ENCODE data around the gene ZSCAN21. TPM values are rescaled to one million over a fixed set of nuclear protein-coding genes. Genes with fewer than 3 reads are reported as not detected.
A peak's percentile ranks its signal among the peaks of the same experiment; 100 is the strongest.

Gene ZSCAN21
- total and polyA plus RNA-seq, 7 donors: 6.8 to 25.6 (median 12.2) TPM

DNA sequence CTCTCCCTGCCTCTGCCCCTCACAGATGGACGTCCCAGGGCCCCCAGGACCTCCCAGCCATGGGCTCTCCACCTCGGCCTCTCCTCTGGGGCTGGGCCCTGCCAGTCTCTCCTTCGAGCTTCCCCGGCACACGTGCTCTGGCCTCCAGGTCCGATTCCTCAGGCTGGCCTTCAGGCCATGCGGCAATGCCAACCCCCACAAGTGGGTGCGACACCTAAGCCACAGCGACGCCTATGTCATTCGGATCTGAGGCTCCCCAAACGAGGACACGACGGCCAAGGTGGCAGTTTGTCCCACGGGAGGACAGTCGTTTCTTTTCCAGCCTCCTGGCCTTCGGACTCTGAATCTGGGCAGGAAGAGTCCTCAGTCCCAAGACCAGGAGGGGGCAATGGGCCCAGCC is 57.1 kb downstream of the ZSCAN21 start:
- TF ChIP-seq, protein P1, sequence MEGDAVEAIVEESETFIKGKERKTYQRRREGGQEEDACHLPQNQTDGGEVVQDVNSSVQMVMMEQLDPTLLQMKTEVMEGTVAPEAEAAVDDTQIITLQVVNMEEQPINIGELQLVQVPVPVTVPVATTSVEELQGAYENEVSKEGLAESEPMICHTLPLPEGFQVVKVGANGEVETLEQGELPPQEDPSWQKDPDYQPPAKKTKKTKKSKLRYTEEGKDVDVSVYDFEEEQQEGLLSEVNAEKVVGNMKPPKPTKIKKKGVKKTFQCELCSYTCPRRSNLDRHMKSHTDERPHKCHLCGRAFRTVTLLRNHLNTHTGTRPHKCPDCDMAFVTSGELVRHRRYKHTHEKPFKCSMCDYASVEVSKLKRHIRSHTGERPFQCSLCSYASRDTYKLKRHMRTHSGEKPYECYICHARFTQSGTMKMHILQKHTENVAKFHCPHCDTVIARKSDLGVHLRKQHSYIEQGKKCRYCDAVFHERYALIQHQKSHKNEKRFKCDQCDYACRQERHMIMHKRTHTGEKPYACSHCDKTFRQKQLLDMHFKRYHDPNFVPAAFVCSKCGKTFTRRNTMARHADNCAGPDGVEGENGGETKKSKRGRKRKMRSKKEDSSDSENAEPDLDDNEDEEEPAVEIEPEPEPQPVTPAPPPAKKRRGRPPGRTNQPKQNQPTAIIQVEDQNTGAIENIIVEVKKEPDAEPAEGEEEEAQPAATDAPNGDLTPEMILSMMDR (IDR thresholded peaks at IDR 0.05): no peak
- no peak overlapping the region for H3K4me3 ChIP-seq
- no peak overlapping the region for H3K27ac ChIP-seq
- ATAC-seq (no peak), DNase-seq (no peak)
- peaks cover 0 to 83% of the 10 kb centered on the region in 2 donors for H3K36me3 ChIP-seq (ENCODE audit: insufficient read depth in 1 of 2, low read depth in 1 of 2)
- H3K4me1 ChIP-seq: peaks cover 8% of the 10 kb centered on the region
- intact Hi-C loops (cut with DNase I): no loop called here
- WGBS, 3 donors: 72 to 78% (median 75%) methylated on average over 16 to 17 of the region's 17 CpGs
- no peaks in the 10 kb centered on the region for H3K9me3 ChIP-seq
- no peaks in the 10 kb centered on the region for H3K27me3 ChIP-seq (ENCODE audit: insufficient read depth in 3 of 3, low read length in 2 of 3)

GRCh38 chr7:100107125-100107737 is 57.7 kb downstream of the ZSCAN21 start:
- no peak for DNase-seq
- intact Hi-C loops (cut with DNase I): no loop called here
- WGBS, 3 donors: 82 to 86% (median 84%) methylated on average over 22 to 25 of the region's 25 CpGs
- Histone ChIP-seq H3K4me1 (peaks cover 5% of the 10 kb centered on the region), H3K27me3 (ENCODE audit: insufficient read depth in 3 of 3, low read length in 2 of 3) (no peaks in the 10 kb centered on the region), H3K4me3 (no peak overlapping the region), H3K27ac (no peak overlapping the region), H3K9me3 (no peaks in the 10 kb centered on the region), H3K36me3 (ENCODE audit: insufficient read depth in 1 of 2, low read depth in 1 of 2) (peaks cover 0 to 89% of the 10 kb centered on the region in 2 donors)
- TF ChIP-seq, protein P1 (IDR thresholded peaks at IDR 0.05): no peak
- peak in 1 of 4 donors; percentile 12 for ATAC-seq

DNA sequence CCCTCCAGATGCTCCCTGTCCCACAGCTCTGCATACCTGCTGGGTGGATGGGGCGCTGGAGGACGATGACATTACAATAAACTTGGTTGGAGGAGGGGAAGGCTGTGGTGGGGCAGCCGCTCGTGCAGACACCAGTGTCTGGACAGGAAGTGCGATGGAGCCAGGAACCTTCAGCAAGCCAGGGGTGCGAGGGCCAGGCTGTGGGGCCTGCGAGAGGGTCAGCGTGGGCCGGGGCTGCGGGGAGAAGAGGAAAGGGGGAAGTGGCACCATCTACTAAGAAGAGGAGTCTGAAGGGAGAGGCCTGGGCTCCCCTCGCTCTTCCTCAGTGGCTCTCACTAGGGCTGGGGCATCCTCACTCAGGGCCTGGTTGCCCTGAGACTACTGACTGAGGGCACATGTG is 58.3 kb downstream of the ZSCAN21 start:
- H3K36me3 ChIP-seq (ENCODE audit: insufficient read depth in 1 of 2, low read depth in 1 of 2): peaks cover 0 to 96% of the 10 kb centered on the region in 2 donors
- H3K4me3 ChIP-seq: no peak overlapping the region
- H3K9me3 ChIP-seq: no peaks in the 10 kb centered on the region
- TF ChIP-seq, protein P1 (IDR thresholded peaks at IDR 0.05): no peak
- WGBS, 3 donors: 81 to 90% (median 82%) methylated on average over 10 to 11 of the region's 11 CpGs
- H3K27ac ChIP-seq: no peak overlapping the region
- intact Hi-C loops (cut with DNase I): no loop called here
- H3K4me1 ChIP-seq: no peaks in the 10 kb centered on the region
- DNase-seq (no peak), ATAC-seq (no peak)
- no peaks in the 10 kb centered on the region for H3K27me3 ChIP-seq (ENCODE audit: insufficient read depth in 3 of 3, low read length in 2 of 3)

- WGBS, 3 donors: 83 to 87% (median 85%) methylated on average over 12 of the region's 12 CpGs
- no peak for DNase-seq
- H3K36me3 ChIP-seq (ENCODE audit: insufficient read depth in 1 of 2, low read depth in 1 of 2): peaks cover 0 to 94% of the 10 kb centered on the region in 2 donors
- no peaks in the 10 kb centered on the region for H3K4me1 ChIP-seq
- no peaks in the 10 kb centered on the region for H3K27me3 ChIP-seq (ENCODE audit: insufficient read depth in 3 of 3, low read length in 2 of 3)
- no peaks in the 10 kb centered on the region for H3K9me3 ChIP-seq
- H3K4me3 ChIP-seq: no peak overlapping the region
- no peak overlapping the region for H3K27ac ChIP-seq
- intact Hi-C loops (cut with DNase I): no loop called here
- ATAC-seq: no peak
- TF ChIP-seq, protein P1 (IDR thresholded peaks at IDR 0.05): no peak
Observed at GRCh38 chr7:100109521-100110163, 60.1 kb downstream of the ZSCAN21 start.
